Left lung (tissue), 10 donors: ENCODE results near the gene ZNF425. TPM values are rescaled to one million over a fixed set of nuclear protein-coding genes. Genes with fewer than 3 reads are reported as not detected.

Experiments used
- ATAC-seq: fragments of 200-7000 bp; cut with Tn5 transposase; one replicate; pipeline ENCODE4 v1.9.1; 2020; ENCODE audit warnings: moderate library complexity
- DNase-seq, 4 donors: peaks; one replicate each; pipeline ENCODE4 v3.0.0-alpha.2; 2013 to 2020
- H3K27ac ChIP-seq, 2 donors: fragments of 200-600 bp; sonication (generic) in 1 of 2; one replicate each; pipeline versions ENCODE4 v1.5.0 to v1.8.0; 2020 to 2021
- H3K27me3 ChIP-seq, 2 donors: fragments of 200-600 bp; sonication (generic) in 1 of 2; one replicate each; pipeline versions ENCODE4 v1.5.0 to v1.8.0; 2020 to 2021
- H3K36me3 ChIP-seq, 2 donors: fragments of 200-600 bp; sonication (generic) in 1 of 2; one replicate each; pipeline versions ENCODE4 v1.5.0 to v1.8.0; 2020 to 2021
- H3K4me1 ChIP-seq, 2 donors: fragments of 200-600 bp; one replicate each; pipeline ENCODE4 v1.8.0; 2021
- H3K4me3 ChIP-seq, 2 donors: fragments of 200-600 bp; sonication (generic) in 1 of 2; one replicate each; pipeline versions ENCODE4 v1.5.0 to v1.8.0; 2020 to 2021; ENCODE audit warnings: mild to moderate bottlenecking in 1 of 2
- H3K9me3 ChIP-seq, 2 donors: fragments of 200-600 bp; sonication (generic) in 1 of 2; one replicate each; pipeline versions ENCODE4 v1.5.0 to v1.8.0; 2020 to 2021
- intact Hi-C, 2 donors: fragments of 100-400 bp; cut with DNase I; formaldehyde crosslinking; loops; one replicate each; pipeline versions ENCODE4 v1.11.2 to v1.14.2; 2022
- polyA plus RNA-seq, 6 donors: library from polyadenylated mRNA; unstranded; fragments of 120-200 nt; gene quantifications; one replicate each; pipeline ENCODE4 v1.2.1, GENCODE V29; 2013; ENCODE audit not compliant: insufficient read length in 6 of 6
- total RNA-seq, 2 donors: library from RNA; stranded (reverse); fragmentation: NEBNext Ultra II Directional; extraction: Animal tissue kit (Norgen Biotek cat#: 25700); gene quantifications; one replicate each; pipeline ENCODE4 v1.2.1, GENCODE V29; 2021
- TF ChIP-seq, protein P1 (sequence below), 2 donors: fragments of 200-600 bp; sonication (generic) in 1 of 2; IDR thresholded peaks; one replicate each; pipeline versions ENCODE4 v1.5.0 to v1.8.0; 2021; ENCODE audit warnings: antibody characterized with exemption in 2 of 2
- donor health status: DM: no; HTN: yes; CAD: no.
- donor health status: DM: no; HTN: no; CAD: no.

Gene ZNF425
- total and polyA plus RNA-seq, 8 donors: 1.3 to 5.4 (median 4.3) TPM

DNA sequence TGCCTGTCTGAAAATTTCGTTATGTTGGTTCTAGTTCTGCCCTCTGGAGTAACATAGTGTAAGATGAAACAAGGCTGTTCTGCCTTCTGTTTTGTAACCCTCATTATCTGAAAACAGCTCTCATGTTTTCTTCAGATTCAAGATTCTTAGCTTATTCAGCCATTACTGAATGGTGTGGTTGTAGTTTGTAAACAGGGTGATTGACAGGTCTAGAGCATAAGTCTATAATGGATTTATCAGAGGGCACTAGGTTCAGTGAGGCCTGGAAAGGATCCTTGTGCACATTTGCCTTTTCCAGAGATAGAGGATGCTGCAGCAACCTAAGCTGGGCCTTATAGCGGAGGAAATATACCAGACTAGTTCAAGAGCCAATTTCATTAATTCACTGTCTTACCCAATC lies 27.2 kb upstream of the ZNF425 start:
- Histone ChIP-seq H3K4me3 (no peak overlapping the region), H3K27ac (no peak overlapping the region), H3K27me3 (no peaks in the 10 kb centered on the region), H3K4me1 (peaks cover 4 to 19% of the 10 kb centered on the region in 2 donors), H3K36me3 (peaks cover 0 to 45% of the 10 kb centered on the region in 2 donors), H3K9me3 (no peaks in the 10 kb centered on the region)
- TF ChIP-seq, protein P1, sequence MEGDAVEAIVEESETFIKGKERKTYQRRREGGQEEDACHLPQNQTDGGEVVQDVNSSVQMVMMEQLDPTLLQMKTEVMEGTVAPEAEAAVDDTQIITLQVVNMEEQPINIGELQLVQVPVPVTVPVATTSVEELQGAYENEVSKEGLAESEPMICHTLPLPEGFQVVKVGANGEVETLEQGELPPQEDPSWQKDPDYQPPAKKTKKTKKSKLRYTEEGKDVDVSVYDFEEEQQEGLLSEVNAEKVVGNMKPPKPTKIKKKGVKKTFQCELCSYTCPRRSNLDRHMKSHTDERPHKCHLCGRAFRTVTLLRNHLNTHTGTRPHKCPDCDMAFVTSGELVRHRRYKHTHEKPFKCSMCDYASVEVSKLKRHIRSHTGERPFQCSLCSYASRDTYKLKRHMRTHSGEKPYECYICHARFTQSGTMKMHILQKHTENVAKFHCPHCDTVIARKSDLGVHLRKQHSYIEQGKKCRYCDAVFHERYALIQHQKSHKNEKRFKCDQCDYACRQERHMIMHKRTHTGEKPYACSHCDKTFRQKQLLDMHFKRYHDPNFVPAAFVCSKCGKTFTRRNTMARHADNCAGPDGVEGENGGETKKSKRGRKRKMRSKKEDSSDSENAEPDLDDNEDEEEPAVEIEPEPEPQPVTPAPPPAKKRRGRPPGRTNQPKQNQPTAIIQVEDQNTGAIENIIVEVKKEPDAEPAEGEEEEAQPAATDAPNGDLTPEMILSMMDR (IDR thresholded peaks at IDR 0.05): no peak
- ATAC-seq (no peak), DNase-seq (no peak)
- intact Hi-C loops: no loop called here

DNA sequence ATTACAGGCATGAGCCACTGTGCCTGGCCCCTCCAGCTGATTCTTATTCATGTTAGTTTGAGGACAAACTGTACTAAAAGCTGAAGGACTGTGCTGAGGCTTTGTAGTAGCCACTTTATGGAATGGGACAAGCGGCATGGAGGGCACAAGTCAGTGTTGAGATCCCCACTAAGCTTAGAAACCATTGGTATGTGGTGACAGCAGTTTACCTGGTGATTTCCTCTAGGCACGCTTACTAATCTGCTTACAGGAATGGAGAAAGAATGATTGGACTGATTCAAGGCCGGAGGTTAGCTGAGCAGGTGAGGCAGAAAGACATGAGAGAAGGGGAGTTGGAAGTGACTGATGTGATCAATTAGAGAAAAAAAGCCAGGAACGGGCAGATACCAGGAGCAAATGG lies 24.9 kb upstream of the ZNF425 start:
- no peak overlapping the region for H3K4me3 ChIP-seq
- H3K27ac ChIP-seq: no peak overlapping the region
- H3K4me1 ChIP-seq: peaks cover 4 to 28% of the 10 kb centered on the region in 2 donors
- no peaks in the 10 kb centered on the region for H3K9me3 ChIP-seq
- ATAC-seq (no peak), DNase-seq (no peak)
- H3K36me3 ChIP-seq: peaks cover 0 to 23% of the 10 kb centered on the region in 2 donors
- intact Hi-C loops: no loop called here
- no peaks in the 10 kb centered on the region for H3K27me3 ChIP-seq
- TF ChIP-seq, protein P1 (IDR thresholded peaks at IDR 0.05): no peak

DNA sequence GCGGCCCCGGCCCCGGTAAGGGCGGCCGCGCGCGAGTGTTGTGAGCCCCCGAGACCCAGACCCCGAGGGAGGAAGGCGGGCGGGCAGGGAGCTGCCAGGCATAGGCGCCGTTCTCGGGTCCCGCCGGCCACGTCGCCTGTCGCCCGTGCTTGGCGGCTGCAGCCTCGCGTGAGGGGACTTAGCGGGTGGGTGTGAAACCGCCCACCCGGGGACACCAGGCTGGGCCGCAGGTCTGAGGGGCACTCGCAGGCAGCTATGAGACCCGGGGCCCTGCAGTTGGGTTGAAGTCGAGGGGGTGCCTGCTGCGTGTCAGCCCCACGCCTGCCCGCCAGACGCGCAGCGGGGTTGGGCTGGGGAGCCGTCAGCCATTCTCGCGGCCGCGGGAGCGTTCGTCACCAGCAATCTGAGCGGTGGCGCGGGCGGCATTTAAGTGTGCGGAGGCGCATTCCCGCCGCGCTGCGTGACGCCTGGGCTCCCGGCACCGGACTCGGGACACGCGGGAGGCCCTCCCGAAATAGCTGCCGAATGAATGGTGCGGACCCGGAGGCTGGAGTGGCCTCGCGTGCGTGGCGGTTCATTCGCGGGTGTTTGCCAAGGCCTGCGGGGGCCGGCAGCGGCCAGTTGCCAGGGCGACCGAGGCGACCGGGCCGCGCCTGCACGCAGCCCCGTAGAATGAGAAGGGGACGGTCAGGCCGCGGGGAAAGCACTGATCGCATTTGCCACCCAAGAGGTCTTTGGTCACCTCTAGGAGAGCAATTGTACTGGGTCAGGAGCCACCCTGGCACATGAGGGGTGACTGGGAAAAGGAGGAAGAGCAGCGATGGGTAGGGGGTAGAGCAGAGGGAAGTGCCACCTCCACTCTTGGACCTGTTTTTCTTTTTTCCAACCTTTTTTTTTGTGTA lies 21.9 kb upstream of the ZNF425 start:
- Histone ChIP-seq H3K4me1 (peaks cover 4 to 29% of the 10 kb centered on the region in 2 donors), H3K4me3 (peak overlapping the region; percentile 90 to 91), H3K36me3 (no peaks in the 10 kb centered on the region), H3K27ac (peak overlapping the region; percentile 91 to 96), H3K9me3 (no peaks in the 10 kb centered on the region), H3K27me3 (no peaks in the 10 kb centered on the region)
- peak; percentile 64 for ATAC-seq
- TF ChIP-seq, protein P1 (IDR thresholded peaks at IDR 0.05): no peak
- intact Hi-C loops: no loop called here
- DNase-seq: peak in 3 of 4 donors; percentile 49 to 93 (median 54)

DNA sequence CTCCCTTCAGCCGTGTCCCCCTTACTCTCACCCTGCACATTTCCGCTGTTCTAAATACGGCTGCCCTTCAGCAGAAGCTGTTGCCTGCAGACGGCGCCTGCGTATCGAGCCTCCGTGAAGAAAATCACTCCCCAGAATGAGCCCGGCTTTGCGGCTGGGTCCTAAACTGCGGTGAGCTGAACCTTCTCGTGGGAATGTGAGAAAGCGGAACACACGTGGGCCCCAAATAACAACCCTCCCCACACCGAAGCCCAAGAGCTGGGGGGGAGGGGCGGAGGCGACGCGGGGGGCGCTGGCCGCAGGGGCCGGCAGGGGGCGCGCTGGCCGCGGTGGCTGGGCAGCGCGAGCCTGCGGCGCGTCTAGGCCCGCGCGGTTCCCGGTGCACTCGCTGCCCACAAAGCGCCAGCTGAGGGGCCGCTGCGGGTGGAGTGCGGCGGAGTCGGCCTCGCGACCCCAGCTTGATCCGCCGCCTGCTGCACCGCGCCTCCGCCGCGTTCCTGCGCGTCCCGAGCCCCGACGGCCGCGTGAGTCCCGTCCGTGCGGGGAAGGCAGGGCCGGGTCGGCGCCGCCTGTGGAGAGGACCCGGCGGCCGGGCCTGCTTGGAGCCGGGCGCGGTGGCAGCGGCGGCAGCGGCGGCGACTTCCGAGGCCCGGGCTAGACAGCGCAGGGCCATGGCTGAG lies 21.1 kb upstream of the ZNF425 start, which contains the start of gene ZNF398:
ZNF398 (plus strand) TSS at position 382 of the 680 bp plus-strand sequence; CDS start at position 672, 290 bp downstream.
- peak; percentile 93 for ATAC-seq
- H3K9me3 ChIP-seq: no peaks in the 10 kb centered on the region
- TF ChIP-seq, protein P1 (IDR thresholded peaks at IDR 0.05): peak; percentile 84 to 87
- intact Hi-C loops: no loop called here
- DNase-seq: peak; percentile 80 to 96 (median 85)
- no peaks in the 10 kb centered on the region for H3K27me3 ChIP-seq
- peak within 1 kb of the TSS; percentile 91 to 96 for H3K27ac ChIP-seq
- no peaks in the 10 kb centered on the region for H3K36me3 ChIP-seq
- peak within 1 kb of the TSS; percentile 90 to 91 for H3K4me3 ChIP-seq
- H3K4me1 ChIP-seq: peaks cover 4 to 29% of the 10 kb centered on the region in 2 donors
